Measurements from ENCODE around the gene CFB.
A peak's percentile ranks its signal among the peaks of the same experiment; 100 is the strongest.
"Not testable (repeated sequence)": the region's sequence is repeated elsewhere in the genome, so short reads cannot be mapped to it uniquely, and the experiment has no call there.

Gene CFB

DNA sequence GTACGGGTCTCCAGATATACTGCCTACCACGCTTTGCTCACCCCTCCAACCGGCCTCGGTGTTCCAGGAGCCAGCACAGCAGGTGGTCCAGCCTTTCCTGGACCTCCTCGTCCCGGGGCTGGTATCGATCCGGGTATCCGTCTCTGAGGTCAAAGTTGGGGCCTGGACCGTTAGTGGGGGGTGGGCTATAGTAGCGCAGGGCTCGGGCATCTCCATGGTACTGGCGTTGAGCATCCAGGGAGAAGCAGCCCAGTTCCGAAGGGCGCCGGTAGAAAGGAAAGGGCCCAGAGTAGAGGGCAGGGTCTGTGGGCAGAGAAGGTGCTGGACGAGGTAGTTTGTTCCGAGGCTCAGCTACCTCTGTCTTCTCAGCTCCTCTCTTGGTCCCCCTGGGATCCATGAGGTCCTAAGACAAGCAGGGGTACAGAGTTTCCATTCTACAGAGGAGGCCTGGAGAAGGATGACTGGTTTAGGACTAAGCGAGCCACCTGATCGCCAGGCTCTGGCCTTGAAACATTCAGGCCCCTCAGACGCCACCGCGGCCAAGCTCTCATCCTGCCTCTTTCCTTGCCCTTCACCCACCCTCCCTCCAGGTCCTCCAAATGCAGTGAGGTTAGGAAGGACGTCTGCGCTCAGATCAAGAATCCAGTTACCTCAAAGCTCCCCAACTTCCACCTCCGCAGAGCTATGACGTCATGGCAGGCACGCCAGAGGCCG is 25.5 kb downstream of the CFB start:
- DNase-seq = no peak

DNA sequence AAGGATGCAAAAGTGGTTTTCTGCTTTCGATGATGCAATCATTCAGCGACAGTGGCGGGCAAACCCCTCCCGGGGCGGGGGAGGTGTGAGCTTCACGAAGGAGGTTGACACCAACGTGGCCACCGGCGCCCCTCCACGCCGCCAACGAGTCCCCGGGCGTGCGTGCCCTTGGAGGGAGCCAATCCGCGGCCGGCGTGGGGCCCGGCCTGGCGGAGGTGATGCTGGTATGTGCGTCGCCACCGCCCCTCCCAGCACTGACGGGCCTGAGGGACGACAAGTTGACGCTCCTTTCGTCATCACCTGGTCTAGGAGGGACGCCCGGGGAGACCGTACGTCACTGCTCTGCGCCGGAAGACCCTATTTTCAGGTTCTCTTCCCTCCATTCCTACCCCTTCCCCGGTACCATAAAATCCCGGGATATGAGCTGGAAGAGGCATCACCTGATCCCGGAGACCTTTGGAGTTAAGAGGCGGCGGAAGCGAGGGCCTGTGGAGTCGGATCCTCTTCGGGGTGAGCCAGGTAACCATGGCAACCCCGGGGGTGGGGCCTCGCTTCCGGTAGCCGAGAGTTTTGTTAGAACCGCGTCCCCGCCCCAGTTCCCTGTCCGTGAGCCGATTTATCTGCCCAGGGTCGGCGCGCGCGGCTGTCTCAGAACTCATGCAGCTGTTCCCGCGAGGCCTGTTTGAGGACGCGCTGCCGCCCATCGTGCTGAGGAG is 26.3 kb downstream of the CFB start, which contains the start of gene DXO:
DXO (minus strand) TSS at position 146 of the 716 bp plus-strand sequence. CDS start 463 bp downstream, outside the sequence.
- peak; percentile 96 to 99 (median 98) for DNase-seq

DNA sequence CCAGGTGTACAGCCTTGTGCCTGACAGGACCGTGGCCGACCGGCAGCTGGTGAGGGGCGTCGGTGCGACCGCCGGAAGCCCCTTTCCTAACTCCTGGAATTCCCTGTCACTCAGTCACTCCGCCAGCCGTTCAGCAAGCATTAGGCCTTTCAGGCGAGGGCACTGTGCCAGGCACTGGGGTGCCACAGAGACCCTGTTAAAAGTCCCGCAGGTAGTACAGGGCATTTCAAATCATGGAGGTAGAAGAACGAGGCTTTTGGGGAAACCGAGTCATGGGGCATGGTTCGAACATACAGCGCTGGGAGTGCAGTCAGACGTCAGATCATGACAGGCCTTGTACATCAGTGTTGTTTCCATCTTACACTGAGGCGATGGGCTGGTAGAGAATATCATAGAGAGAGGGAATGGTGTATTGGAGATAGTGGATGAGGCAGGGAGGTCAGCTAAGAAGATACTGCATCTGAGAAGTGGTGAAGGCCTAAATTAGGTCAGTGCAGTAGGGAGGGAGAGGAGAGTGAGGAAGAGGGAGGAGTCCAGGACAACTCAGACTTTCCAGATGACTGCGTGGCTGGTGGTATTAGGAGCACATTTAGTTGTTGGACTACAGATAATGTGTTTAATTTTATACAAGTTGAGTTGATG is 26.9 kb downstream of the CFB start:
- peak in 3 of 4 experiments; percentile 24 to 36 (median 35) for DNase-seq

DNA sequence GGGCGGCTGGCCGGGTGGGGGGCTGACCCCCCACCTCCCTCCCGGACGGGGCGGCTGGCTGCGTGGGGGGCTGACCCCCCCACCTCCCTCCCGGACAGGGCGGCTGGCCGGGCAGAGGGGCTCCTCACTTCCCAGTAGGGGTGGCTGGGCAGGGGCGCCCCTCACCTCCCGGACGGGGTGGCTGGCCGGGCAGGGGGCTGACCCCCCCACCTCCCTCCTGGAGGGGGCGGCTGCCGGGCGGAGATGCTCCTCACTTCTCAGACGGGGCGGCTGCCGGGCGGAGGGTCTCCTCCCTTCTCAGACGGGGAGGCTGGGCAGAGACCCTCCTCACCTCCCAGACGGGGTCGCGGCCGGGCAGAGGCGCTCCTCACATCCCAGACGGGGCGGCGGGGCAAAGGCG is 30.2 kb downstream of the CFB start:
- not testable (repeated sequence) for DNase-seq

DNA sequence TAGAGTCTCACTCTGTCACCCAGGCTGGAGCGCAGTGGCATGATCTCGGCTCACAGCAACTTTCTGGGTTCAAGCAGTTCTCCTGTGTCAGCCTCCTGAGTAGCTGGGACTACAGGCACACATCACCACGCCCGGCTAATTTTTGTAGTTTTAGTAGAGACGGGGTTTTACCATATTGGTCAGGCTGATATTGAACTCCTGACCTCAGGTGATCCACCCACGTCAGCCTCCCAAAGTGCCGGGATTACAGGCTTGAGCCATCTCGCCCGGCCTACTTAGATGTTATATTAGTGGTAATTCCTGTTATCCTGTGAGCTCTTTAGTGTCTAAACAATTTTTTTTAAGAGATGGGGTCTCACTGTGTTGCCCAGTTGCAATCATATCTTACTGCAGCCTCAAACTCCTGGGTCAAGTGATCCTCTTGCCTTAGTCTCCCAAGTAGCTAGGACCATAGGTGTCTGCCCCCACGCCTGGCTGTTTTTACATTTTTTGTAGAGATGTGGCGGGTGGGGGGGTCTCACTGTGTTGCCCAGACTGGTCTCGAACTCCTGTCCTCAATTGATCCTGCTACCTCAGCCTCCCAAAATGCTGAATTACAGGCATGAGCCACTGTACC is 32.0 kb downstream of the CFB start:
- no peak for DNase-seq

DNA sequence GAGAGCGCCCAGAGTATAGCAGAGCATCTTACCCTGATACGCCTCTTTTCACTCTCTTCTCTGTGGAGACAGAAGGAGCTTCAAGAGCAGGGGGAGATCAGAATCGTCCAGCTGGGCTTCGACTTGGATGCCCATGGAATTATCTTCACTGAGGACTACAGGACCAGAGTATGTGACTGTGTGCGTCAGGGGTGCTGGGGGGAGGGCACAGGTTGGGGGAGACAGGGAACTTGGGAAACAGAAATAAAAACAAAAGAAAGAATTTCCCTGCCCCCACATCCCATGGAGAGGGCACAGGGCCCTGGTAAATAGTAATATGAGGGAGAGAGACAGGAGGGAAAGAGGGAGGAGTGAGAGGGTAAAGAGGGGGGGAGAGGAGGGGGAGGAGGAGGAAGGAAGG is 32.9 kb downstream of the CFB start:
- DNase-seq = no peak

DNA sequence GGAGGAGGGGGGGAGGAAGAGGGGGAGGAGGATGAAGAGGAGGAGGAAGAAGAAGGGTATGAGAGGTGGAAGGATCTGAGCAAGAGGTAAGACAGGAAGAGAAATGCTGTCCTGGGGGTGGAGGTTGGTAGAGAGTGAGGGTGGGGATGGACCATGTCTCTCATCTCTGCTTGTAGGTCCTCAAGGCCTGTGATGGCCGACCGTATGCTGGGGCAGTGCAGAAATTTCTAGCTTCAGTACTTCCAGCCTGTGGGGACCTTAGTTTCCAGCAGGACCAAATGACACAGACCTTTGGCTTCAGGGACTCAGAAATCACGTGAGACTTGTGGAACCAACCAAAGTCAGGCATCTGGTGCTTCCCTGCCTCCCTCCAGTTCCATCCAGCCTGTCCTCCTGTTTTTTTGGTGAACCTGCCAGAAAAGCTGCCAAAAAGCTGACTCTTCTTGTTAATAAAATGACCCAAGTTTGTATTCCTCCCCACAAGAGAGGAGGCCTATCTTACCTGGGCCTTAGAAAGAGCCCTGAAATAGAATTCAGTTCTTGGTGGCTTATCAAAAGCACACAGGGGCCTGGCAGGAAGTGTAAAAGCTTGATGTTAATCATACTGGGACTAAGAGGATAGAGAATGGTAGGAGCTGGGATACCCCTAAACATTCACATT is 33.5 kb downstream of the CFB start:
- no peak for DNase-seq

DNA sequence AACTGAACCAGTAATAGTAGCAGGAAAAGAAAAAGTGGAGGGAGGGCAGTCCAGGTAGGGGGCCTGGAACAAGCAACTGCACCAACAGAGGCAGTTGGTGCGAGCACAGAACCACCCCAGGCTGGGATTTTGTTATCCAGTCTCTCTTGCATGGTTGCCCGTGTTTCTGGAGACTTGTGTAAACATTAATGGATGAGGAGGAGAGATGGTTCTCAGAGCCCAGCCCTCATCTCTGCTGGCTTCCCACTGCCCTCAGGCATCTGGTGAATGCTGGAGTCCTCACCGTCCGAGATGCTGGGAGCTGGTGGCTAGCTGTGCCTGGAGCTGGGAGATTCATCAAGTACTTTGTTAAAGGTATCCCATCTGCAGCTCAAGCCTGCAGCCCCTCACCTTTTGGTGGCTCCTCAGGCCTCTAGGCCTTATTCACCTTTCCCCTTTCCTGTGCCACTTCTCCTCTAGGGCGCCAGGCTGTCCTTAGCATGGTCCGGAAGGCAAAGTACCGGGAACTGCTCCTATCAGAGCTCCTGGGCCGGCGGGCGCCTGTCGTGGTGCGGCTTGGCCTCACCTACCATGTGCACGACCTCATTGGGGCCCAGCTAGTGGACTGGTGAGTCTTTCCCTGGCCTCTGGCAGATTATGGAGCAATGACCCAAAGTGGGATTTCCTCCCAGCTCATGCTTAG is 34.4 kb downstream of the CFB start:
- DNase-seq = not testable (repeated sequence)

DNA sequence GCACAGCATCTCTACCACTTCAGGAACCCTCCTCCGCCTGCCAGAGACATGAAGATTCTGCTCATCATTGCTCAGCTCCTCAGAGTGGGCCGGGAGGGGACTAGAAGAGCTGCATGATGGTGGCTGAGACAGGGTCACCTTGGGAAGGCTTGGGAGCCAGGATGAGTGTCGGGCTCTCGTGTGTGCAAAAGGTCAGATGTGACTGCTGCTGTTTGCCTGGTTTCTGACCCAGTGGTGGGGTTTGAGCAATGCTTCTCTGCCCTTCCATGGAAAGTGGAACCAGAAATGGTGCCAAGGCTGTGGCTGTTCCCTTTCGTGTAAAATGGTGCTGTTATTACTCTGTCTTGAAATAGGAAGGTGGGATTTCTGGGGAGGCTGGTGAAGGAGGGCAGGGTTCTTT is 35.1 kb downstream of the CFB start:
- DNase-seq = not testable (repeated sequence)

DNA sequence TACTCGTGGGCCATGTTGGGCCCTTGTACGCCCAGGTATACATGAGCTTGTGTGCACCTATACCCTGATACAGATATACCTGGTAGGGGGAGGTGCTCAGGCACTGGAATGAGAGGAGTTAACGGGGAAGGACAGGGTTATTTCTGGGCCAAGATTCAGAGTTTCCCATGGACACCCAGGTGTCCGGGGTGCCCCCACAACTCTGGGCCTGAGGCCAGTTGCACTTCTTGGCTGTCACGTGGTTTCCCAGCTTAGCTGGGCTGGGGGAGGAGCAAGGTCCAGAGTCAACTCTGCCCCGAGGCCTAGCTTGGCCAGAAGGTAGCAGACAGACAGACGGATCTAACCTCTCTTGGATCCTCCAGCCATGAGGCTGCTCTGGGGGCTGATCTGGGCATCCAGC is 35.8 kb downstream of the CFB start, which contains the start of gene C4A:
C4A (plus strand) TSS at position 314 of the 400 bp plus-strand sequence; CDS start at position 365, 51 bp downstream.
- DNase-seq = not testable (repeated sequence)

DNA sequence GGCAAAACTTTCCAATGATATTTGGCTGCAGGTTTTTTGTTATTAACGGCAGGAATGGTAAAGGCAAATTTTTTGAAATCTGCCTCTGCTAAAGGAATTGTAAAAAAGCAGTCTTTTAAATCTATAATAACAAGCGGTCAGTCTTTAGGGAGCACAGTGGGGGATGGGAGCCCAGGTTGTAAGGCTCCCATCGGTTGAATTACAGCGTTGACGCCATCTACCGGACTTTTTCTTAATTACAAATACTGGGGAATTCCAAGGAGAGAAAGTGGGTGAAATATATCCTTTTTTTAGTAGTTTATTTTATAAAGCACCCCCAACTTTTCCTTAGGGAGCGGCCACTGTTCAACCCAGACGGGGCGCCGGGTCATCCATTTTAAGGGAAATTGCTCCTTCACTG is 43.5 kb downstream of the CFB start:
- not testable (repeated sequence) for DNase-seq

DNA sequence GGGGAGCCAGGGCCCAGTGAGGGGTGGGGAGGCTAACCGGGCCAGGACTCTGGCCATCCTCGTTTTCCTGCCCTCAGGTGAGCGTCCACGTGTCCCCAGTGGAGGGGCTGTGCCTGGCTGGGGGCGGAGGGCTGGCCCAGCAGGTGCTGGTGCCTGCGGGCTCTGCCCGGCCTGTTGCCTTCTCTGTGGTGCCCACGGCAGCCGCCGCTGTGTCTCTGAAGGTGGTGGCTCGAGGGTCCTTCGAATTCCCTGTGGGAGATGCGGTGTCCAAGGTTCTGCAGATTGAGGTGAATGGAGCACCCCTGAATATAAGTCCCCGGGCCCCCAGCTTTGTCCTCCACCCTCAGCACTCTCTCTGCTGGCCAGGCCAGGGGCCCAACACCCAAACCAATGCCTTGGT is 48.5 kb downstream of the CFB start:
- not testable (repeated sequence) for DNase-seq

DNA sequence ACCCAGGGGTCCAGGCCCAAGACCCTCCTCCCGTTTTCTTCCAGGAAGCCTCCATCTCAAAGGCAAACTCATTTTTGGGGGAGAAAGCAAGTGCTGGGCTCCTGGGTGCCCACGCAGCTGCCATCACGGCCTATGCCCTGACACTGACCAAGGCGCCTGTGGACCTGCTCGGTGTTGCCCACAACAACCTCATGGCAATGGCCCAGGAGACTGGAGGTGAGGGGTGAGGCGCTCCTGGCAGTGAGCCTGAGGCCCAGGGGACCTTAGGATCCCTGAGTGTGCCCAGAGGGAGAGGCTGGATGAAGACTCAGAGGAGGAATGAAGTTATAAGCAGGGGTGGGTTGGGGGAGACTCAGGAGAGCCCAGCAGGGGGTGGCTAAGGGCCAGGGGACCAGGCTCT is 50.5 kb downstream of the CFB start:
- DNase-seq = not testable (repeated sequence)
